Measurements from ENCODE around the gene PDZD8.

The PDZD8 gene

GRCh38 chr10:117351996-117352395 lies 23.2 kb downstream of the PDZD8 start:
- no peak for DNase-seq (ENCODE audit: low read depth)
- H3K4me3 ChIP-seq (ENCODE audit: low read depth, low read length) = no peak overlapping the region

GRCh38 chr10:117351558-117351957 lies 23.7 kb downstream of the PDZD8 start:
- DNase-seq (ENCODE audit: low read depth) = no peak
- H3K4me3 ChIP-seq (ENCODE audit: low read depth, low read length) = no peak overlapping the region

GRCh38 chr10:117350909-117351308 lies 24.3 kb downstream of the PDZD8 start:
- no peak for DNase-seq (ENCODE audit: low read depth)
- no peak overlapping the region for H3K4me3 ChIP-seq (ENCODE audit: low read depth, low read length)

- no peak overlapping the region for H3K4me3 ChIP-seq (ENCODE audit: low read depth, low read length)
- no peak for DNase-seq (ENCODE audit: low read depth)
Measured at GRCh38 chr10:117348236-117348635, 27.0 kb downstream of the PDZD8 start.

GRCh38 chr10:117346574-117346973 lies 28.7 kb downstream of the PDZD8 start:
- no peak for DNase-seq (ENCODE audit: low read depth)
- H3K4me3 ChIP-seq (ENCODE audit: low read depth, low read length) = no peak overlapping the region

- DNase-seq (ENCODE audit: low read depth) = no peak
- H3K4me3 ChIP-seq (ENCODE audit: low read depth, low read length) = no peak overlapping the region
Measured at GRCh38 chr10:117345143-117345542, 30.1 kb downstream of the PDZD8 start.

GRCh38 chr10:117342641-117343040 lies 32.6 kb downstream of the PDZD8 start:
- no peak overlapping the region for H3K4me3 ChIP-seq (ENCODE audit: low read depth, low read length)
- DNase-seq (ENCODE audit: low read depth) = peak; percentile 25

- DNase-seq (ENCODE audit: low read depth) = no peak
- no peak overlapping the region for H3K4me3 ChIP-seq (ENCODE audit: low read depth, low read length)
Measured at GRCh38 chr10:117341061-117341460, 34.2 kb downstream of the PDZD8 start.

GRCh38 chr10:117339979-117340378 lies 35.3 kb downstream of the PDZD8 start:
- DNase-seq (ENCODE audit: low read depth) = no peak
- no peak overlapping the region for H3K4me3 ChIP-seq (ENCODE audit: low read depth, low read length)

- H3K4me3 ChIP-seq (ENCODE audit: low read depth, low read length) = no peak overlapping the region
- DNase-seq (ENCODE audit: low read depth) = peak; percentile 18
Measured at GRCh38 chr10:117339578-117339977, 35.7 kb downstream of the PDZD8 start.

- H3K4me3 ChIP-seq (ENCODE audit: low read depth, low read length) = no peak overlapping the region
- DNase-seq (ENCODE audit: low read depth) = no peak
Measured at GRCh38 chr10:117334926-117335325, 40.3 kb downstream of the PDZD8 start.

- DNase-seq (ENCODE audit: low read depth) = no peak
- H3K4me3 ChIP-seq (ENCODE audit: low read depth, low read length) = no peak overlapping the region
Measured at GRCh38 chr10:117334066-117334465, 41.2 kb downstream of the PDZD8 start.

GRCh38 chr10:117327262-117327661 lies 48.0 kb downstream of the PDZD8 start:
- DNase-seq (ENCODE audit: low read depth) = no peak
- no peak overlapping the region for H3K4me3 ChIP-seq (ENCODE audit: low read depth, low read length)

- no peak for DNase-seq (ENCODE audit: low read depth)
Measured at GRCh38 chr10:117324367-117324766, 50.9 kb downstream of the PDZD8 start.

GRCh38 chr10:117322260-117322659 lies 53.0 kb downstream of the PDZD8 start:
- no peak overlapping the region for H3K4me3 ChIP-seq (ENCODE audit: low read depth, low read length)
- DNase-seq (ENCODE audit: low read depth) = no peak

More at GRCh38 chr10:117324367-117324766, 50.9 kb downstream of the PDZD8 start:
- H3K4me3 ChIP-seq (ENCODE audit: low read depth, low read length) = no peak overlapping the region

GRCh38 chr10:117320050-117320665 lies 55.1 kb downstream of the PDZD8 start:
- H3K4me3 ChIP-seq (ENCODE audit: low read depth, low read length) = no peak overlapping the region
- no peak for DNase-seq (ENCODE audit: low read depth)

GRCh38 chr10:117318909-117319308 lies 56.3 kb downstream of the PDZD8 start:
- DNase-seq (ENCODE audit: low read depth) = no peak
- H3K4me3 ChIP-seq (ENCODE audit: low read depth, low read length) = no peak overlapping the region

GRCh38 chr10:117316701-117317100 lies 58.5 kb downstream of the PDZD8 start:
- no peak for DNase-seq (ENCODE audit: low read depth)

GRCh38 chr10:117313641-117314040 lies 61.6 kb downstream of the PDZD8 start:
- no peak for DNase-seq (ENCODE audit: low read depth)
- no peak overlapping the region for H3K4me3 ChIP-seq (ENCODE audit: low read depth, low read length)

More at GRCh38 chr10:117316701-117317100, 58.5 kb downstream of the PDZD8 start:
- no peak overlapping the region for H3K4me3 ChIP-seq (ENCODE audit: low read depth, low read length)

- no peak overlapping the region for H3K4me3 ChIP-seq (ENCODE audit: low read depth, low read length)
- DNase-seq (ENCODE audit: low read depth) = no peak
Measured at GRCh38 chr10:117312430-117312829, 62.8 kb downstream of the PDZD8 start.

- DNase-seq (ENCODE audit: low read depth) = no peak
- H3K4me3 ChIP-seq (ENCODE audit: low read depth, low read length) = no peak overlapping the region
Measured at GRCh38 chr10:117311261-117311660, 64.0 kb downstream of the PDZD8 start.

GRCh38 chr10:117306674-117307073 lies 68.6 kb downstream of the PDZD8 start:
- no peak overlapping the region for H3K4me3 ChIP-seq (ENCODE audit: low read depth, low read length)
- no peak for DNase-seq (ENCODE audit: low read depth)
